Measurements from ENCODE around the gene ZCWPW1.
"Not testable (repeated sequence)": the region's sequence is repeated elsewhere in the genome, so short reads cannot be mapped to it uniquely, and the experiment has no call there.

The ZCWPW1 gene

DNA sequence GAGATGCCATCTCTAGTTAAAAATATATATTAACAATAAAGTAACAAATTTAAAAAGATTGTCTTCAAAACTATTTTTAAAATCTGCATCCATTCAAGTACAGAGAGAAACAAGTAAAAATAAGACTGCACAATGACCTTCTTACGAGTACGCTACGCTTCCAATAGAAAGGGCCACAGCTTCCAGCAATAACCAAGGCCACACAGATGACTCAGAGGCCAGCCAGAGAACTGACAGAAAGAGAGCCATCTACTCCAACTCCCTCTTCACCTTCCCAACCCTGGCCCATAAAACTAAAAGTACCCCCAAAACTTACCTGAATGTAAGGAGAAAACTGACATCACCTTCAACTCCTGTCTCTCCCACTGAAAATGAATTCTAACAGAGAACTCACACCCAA lies 28.5 kb downstream of the ZCWPW1 start:
- DNase-seq (ENCODE audit: low spot score) = no peak

DNA sequence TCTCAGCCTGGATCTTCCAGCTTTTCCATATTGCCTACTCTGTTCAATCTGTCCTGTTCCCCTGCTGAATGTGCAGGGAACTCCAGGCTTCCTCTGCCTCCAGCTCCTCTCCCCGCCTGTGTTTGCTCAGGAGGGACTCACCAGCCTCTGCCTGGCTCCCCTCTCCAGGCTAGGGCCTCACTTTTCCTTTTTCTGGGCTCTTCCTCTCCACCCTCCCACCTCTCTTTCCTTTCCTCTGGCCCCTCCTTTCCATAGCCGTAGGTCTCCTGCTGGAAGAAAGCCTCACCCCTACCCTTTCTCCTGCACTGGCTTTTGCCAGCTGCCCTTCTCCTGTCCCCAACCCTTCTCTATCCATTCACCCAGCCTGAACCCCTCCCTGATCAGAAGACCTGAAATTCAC lies 30.3 kb downstream of the ZCWPW1 start:
- no peak for DNase-seq (ENCODE audit: low spot score)

DNA sequence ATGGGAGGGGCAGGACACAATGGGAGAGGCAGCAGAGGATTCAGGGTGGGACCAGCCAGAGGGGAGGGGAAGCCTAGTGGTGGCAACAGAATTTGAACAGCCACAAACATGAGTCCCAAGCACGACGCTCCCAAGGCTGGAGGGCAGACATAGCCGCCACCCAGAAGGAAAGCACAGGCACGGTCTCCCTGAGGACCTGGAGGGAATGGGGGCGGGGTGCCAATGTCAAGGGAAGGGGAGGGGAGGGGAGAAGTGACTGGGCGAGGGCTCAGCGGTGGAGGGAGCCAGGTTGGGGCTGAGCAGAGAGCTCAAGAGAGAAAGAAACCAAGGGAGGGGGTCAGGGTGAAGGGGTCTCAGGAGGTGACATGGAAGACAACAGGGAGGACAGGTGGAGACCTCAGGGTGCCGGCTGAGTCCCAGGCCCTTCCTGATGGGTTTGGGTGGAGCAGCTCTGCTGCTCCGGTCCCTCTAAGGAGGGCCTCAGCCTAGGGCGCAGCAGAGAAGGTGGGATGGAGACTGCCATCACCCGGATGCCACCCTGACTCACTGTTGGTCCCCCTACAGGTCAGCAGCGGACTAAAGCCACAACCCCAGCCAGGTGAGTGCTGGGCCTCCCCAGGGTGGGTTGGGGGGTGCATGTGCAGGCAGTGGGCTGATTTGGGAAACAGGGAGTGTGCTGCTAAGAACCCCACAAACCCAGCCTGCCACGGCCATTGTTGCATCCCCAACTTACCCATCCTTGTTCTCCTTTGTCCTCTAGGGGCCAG lies 31.0 kb downstream of the ZCWPW1 start:
- no peak for DNase-seq (ENCODE audit: low spot score)

DNA sequence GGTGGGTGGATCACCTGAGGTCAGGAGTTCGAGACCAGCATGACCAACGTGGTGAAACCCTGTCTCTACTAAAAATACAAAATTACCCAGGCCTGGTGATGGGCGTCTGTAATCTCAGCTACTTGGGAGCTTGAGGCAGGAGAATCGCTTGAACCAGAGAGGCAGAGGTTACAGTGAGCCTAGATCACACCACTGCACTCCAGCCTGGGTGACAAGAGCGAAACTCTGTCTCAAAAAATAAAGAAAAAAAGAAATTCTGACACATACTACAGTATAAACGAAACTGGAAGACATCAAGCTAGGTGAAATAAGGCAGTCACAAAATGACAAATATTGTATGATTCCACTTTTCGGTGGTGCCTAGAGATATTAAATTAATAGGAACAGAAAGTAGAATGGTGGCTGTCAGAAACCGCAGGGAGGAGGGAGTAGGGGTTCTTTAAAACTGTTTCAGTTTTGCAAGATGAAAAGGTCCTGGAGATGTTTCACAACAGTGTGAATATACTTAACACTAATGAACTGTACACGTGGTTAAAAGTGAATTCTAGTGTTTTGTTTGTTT lies 32.0 kb downstream of the ZCWPW1 start:
- no peak for DNase-seq (ENCODE audit: low spot score)

DNA sequence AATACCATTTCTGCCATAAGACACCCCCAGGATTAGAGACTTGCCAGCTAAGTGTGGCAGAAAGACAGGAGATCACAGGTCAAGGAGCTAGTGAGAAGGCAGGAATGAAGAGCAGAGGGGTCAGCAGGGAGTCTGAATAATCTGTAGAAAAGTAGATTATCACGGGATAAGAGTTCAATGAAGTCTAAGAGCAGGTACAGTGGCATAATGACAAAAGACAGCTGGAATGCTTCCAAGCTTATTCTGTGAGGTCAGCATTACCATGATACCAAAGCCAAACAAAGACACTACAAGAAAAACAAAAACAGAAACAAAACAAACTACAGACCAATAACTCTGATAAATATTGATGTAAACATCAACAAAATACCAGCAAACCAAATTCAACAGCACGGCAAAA lies 34.4 kb downstream of the ZCWPW1 start:
- no peak for DNase-seq (ENCODE audit: low spot score)

DNA sequence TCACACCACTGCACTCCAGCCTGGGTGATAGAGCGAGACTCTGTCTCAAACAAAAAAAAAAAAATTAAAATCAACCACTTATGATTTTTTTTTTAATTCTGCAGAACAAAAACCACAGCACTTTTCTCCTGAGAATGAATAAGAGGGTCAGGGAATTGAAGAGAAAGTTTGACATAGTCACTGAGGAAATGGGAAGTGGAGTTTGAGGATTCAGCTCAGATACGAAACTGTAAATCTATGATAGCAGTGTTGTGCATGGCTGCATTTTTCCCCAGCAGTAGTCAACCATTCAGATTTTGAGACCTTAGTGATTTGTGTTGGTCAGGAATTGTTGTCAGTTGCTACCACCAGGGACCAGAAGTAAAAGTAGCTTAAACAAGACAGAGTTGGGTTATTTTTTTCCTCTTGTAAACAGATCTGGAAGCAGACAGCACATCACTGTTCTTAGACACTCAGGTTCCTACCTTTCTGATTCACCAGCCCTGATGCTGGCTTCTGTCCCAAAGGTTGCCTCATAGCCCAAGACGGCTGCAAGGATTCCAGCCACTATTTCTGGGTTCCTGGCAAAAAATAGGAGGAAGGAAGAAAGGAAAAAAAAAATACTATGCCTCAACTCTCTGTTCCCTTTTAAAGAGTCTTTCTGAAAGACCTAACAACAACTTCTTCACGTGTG lies 35.1 kb downstream of the ZCWPW1 start:
- no peak for DNase-seq (ENCODE audit: low spot score)

DNA sequence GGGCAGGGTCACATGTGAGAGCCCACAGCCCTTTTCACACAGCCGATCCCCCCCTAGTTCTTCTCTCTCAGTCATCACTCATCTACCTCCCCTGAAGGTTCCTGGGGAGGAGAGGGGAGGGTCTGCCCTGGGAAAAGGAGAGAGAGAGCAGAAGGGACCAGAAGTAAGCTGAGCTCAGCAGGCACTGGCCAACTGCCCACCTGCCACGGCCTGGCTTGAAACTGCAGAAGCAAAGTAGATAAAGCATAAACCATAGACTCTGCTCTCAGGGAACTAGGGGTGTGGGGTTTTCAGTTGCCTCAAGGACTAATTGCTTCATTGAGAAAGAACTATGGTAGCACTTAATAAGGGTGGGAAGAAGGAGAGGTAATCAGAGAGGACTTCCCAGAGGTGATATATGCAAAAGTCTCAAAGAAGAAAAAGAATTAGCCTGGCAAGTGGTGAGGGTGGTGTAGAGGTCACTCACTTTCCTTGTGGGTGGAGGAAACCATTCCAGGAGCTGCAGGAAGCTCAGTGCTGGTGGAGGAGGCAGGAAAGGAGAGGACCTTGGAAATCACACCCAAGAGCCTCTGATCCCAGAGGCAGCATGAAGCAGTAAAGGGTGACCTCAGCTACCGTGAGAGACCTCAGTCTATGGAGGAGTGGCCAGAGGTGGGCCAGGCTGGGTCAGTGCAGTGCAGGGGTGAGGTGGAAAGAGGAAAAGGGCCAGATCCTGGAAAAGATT lies 38.1 kb downstream of the ZCWPW1 start:
- no peak for DNase-seq (ENCODE audit: low spot score)

DNA sequence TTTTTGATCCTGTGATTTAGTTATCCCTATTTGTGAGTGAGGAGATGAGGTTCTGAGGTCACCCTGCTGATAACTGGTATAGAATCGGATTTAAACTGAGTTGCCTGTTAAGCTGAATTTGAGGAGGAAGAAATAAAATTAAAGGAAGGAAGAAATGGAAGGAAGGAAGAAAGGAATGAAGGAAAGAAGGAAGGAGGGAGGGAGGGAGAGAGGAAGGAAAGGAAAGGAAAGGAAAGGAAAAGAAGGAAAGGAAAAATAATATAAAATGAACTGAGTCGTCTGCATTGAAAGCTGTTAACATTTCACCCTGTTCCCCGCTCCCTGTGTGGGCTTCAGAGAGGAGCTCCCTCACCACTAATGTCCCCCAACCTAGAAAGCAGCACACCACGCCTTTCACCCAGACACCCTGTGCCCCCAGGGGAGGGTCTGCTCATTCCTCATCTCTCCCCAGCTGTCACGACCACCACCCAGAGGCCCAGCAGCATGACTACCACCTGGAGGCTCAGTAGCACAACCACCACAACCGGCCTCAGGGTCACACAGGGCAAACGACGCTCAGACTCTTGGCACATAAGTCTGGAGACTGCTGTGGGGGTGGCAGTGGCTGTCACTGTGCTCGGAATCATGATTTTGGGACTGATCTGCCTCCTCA lies 38.9 kb downstream of the ZCWPW1 start:
- DNase-seq (ENCODE audit: low spot score) = no peak

DNA sequence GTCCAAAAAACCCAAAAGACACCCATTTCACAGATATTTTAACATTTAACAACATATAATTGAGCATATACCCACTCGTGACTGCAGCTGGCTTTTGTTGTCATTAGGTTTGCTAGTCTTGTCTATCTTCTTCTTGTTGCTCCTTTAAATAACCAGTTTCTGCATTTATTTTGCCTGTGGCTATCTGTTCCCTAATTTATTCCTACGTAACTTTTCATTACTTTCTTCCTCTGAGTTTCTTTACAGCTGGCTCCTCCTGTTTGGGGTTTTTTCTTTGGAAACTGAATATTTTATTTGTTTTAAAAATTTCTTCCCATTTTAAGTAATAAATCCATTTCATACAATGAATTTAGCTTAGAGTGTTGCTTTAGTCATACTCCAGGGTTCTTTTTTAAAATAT lies 40.8 kb downstream of the ZCWPW1 start:
- no peak for DNase-seq (ENCODE audit: low spot score)

DNA sequence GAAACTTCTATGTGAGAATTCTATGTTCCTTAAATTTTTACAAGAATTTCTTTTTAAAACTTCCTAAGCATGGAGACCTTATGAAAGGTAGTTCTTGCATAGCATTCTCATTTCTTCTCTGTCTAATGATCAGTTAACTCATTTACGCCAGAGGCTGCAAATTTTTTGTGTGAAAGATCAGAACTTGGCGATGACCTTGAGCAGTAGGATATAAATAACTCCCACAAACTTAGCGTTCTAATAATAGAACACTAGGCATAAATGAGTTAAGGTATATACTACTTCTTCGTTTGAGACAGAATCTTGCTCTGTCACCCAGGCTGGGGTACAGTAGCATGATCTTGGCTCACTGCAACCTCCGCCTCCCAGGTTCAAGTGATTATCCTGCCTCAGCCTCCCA lies 41.6 kb downstream of the ZCWPW1 start:
- DNase-seq (ENCODE audit: low spot score) = no peak

DNA sequence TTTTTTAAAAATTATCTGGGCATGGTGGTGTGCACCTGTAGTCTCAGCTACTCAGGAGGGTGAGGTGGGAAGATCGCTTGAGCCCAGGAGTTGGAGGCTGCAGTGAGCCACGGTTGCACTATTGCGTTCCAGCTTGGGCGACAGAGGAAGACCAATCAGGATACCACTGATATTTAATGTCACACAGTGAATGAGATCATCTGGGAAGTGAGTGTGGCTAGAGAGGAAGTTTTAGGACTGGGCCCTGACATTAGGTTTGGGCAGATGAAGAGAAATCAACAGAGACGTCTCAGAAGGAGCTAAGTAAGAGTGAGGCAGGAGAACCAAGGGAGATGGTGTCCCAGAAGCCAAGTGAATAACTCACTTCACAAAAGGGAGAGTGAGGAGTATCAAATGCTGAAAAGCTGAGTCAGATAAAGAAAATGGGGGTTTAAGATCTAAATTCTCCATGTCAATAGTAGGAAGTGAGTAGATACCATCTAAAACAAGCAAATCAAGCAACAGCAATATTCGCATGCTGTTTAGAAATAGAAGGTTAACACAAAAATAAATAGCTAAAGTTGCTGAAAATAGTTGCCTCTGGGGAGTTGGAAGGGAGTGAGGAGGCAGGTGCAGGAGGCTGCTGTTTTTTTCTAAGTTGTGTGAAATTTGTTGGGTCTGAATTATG lies 43.7 kb downstream of the ZCWPW1 start:
- no peak for DNase-seq (ENCODE audit: low spot score)

DNA sequence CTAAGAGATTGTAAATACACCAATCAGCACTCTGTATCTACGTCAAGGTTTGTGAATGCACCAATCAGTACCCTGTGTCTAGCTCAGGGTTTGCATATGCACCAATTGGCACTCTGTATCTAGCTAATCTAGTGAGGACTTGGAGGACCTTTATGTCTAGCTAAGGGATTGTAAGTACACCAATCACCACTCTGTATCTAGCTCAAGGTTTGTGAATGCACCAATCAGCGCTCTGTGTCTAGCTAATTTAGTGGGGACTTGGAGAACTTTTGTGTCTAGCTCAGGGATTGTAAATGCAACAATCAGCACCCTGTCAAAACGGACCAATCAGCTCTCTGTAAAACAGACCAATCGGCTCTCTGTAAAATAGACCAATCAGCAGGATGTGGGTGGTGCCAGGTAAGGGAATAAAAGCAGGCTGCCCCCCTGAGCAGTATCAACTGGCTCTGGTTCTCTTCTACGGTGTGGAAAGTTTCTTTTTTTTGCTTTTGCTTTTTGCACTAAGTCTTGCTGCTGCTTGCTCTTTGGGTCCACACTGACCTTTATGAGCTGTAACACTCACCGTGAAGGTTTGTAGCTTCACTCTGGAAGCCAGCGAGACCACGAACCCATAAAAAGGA lies 46.2 kb downstream of the ZCWPW1 start:
- DNase-seq (ENCODE audit: low spot score) = not testable (repeated sequence)

DNA sequence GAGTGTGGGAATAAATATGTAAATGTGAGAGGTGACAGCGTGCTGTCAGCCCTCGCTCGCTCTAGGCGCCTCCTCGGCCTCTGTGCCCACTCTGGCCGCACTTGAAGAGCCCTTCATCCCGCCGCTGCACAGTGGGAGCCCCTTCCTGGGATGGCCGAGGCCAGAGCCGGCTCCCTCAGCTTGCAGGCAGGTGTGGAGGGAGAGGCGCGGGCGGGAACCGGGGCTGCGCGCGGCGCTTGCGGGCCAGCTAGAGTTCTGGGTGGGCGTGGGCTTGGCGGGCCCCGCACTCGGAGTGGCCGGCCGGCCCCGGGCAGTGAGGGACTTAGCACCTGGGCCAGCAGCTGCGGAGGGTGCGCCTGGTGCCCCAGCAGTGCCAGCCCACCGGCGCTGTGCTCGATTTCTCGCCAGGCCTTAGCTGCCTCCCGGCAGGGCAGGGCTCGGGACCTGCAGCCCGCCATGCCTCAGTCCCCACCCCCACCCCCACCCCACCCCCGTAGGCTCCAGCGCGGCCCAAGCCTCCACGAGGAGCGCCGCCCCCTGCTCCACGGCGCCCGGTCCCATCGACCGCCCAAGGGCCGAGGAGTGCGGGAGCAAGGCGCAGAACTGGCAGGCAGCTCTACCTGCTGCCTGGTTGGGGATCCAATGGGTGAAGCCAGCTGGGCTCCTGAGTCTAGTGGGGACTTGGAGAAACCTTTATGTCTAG lies 46.8 kb downstream of the ZCWPW1 start:
- not testable (repeated sequence) for DNase-seq (ENCODE audit: low spot score)

DNA sequence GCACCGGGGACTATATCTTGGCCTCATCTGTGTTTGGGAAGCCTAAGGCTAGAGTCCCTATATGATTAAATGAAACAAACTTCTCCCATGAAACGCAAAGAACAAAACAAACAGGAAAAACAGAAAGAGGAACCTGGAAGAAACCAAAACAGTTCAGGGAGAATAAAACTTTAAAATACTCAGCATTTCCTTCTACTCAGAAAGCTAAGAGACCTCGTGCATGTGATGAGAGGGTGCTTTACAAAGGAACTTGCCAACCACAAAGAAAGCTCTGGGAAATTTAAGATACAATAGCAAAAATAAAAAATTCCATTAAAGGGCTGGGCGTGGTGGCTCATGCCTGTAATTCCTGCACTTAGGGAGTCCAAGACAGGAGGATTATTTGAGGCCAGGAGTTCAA lies 48.3 kb downstream of the ZCWPW1 start:
- DNase-seq (ENCODE audit: low spot score) = no peak

DNA sequence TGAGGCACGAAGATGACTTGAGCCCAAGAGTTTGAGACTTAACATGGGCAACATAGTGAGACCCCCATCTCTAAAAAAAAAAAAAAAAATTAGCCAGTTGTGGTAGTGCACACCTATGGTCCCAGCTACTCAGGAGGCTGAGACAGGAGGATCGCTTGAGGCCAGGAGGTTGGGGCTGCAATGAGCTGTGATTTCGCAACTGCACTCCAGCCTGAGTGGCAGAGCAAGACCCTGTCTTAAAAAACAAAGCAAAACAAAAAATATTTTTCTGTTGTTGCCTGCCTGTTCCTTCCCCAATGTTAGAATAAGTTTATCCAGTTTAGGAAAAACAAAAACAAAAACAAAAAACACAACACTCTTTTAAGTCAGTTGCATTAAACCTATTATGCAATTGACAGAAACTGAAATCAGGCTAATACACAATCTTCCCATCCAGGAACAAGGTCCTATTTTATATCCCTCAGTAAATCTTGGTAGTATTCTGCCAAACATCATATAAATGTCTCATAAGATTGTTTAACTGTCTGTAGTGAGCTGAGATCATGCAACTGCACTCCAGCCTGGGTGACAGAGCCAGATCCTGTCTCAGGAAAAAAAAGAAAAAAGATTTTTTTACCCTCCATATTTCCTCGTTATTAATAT lies 50.3 kb downstream of the ZCWPW1 start:
- no peak for DNase-seq (ENCODE audit: low spot score)

DNA sequence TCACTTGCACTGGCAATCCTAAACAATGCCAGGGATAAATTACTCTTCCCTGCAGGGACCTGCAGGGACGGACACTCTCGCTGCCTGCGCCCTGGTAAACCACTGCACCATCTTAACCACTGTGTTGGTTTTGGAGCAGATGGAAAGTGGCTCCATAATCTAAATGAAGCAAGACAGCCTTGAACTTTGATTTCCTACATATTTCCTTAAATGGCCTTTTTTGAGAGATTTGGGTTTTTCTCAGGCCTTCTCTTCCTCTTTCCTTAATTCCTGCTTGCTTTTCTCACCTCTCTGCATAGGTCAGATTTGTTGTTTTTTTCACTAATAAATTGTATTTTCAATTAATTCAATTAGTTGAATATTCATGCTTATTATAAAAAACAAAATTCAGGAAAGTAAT lies 52.4 kb downstream of the ZCWPW1 start:
- DNase-seq (ENCODE audit: low spot score) = no peak

DNA sequence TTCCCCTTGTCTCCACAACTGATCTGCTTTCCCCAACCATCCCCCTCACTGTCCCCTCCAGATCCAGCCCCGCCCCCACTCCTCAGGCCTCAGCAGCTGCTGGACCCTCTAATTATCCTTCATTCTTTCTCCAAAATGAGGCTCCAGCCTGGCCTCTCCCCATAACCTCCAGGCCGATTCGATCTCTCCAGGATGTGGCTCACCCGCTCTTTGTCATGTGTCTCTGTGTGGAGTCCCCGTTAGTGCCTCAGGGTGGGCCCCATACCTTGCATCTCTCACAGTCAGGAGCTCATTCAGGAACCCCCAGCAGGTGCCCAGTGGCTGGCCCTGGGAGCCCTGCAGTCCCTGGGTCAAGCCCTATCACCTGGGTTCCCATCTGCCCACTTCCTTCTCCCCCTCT lies 53.9 kb downstream of the ZCWPW1 start:
- DNase-seq (ENCODE audit: low spot score) = no peak

DNA sequence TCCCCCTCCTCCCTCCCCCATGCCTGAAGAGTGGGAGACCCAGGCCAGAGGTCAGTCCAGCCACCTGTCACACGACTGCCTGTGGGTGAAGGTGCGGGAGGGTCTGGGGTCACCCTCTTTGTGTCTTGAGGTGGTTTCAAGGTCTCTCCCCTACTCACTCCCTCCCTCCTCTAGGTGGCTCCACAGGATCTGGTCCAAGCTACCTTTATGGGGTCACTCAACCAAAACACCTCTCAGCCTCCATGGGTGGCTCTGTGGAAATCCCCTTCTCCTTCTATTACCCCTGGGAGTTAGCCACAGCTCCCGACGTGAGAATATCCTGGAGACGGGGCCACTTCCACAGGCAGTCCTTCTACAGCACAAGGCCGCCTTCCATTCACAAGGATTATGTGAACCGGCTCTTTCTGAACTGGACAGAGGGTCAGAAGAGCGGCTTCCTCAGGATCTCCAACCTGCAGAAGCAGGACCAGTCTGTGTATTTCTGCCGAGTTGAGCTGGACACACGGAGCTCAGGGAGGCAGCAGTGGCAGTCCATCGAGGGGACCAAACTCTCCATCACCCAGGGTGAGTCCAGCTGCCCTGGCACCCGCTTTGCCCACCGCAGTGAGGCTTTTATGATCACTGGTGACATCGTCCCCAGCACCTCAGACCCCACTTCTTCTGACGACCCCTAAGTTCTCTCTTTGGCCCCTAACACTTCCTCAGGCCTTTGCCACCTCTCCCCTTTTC lies 54.5 kb downstream of the ZCWPW1 start:
- DNase-seq (ENCODE audit: low spot score) = not testable (repeated sequence)

DNA sequence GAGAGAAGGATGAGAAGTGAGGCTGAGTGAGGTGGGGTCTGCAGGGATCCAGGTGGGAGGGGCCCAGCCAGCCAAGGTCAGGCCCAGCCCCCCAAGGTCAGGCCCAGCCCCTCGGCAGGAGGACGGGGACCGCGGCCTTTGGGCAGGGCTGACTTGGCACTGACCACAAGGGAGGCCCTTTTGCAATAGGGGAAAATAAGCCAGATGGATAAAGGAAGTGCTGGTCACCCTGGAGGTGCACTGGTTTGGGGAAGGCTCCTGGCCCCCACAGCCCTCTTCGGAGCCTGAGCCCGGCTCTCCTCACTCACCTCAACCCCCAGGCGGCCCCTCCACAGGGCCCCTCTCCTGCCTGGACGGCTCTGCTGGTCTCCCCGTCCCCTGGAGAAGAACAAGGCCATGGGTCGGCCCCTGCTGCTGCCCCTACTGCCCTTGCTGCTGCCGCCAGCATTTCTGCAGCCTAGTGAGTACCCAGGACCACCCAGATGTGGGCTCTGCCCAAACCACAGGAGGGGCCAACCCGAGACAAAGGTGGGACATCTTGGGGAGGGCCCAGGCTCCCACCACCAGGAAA lies 55.2 kb downstream of the ZCWPW1 start, which contains the start of gene PILRA:
Gene PILRA, plus strand, starts transcription at position 227 of the 571 bp plus-strand sequence. Its CDS starts 170 bp downstream, at position 397.
- no peak for DNase-seq (ENCODE audit: low spot score)

Measured in HuH-7 (cell line).